NCI-H128 (cell line): Measurements from ENCODE around the gene SLMAP.

Experiments
- DNase-seq: peaks from one replicate; lab custom pipeline; 2025; ENCODE audit not compliant: unreplicated experiment; lab: John Stamatoyannopoulos, UW

SLMAP gene

GRCh38 chr3:57933602-57934001, 177.5 kb downstream of the SLMAP start:
- no peak for DNase-seq

GRCh38 chr3:57934373-57934772, 178.3 kb downstream of the SLMAP start:
- no peak for DNase-seq

GRCh38 chr3:57935539-57935938, 179.4 kb downstream of the SLMAP start:
- DNase-seq = no peak

GRCh38 chr3:57937092-57937491, 181.0 kb downstream of the SLMAP start:
- DNase-seq = no peak

- DNase-seq = no peak
Measured at GRCh38 chr3:57939775-57940174, 183.7 kb downstream of the SLMAP start.

GRCh38 chr3:57942388-57942787, 186.3 kb downstream of the SLMAP start:
- DNase-seq = no peak

GRCh38 chr3:57942872-57943283, 186.8 kb downstream of the SLMAP start:
- DNase-seq = no peak

GRCh38 chr3:57943525-57944495, 187.7 kb downstream of the SLMAP start:
- DNase-seq = no peak

GRCh38 chr3:57946970-57947381, 190.9 kb downstream of the SLMAP start:
- no peak for DNase-seq

GRCh38 chr3:57948080-57948671, 192.1 kb downstream of the SLMAP start:
- DNase-seq = no peak

- no peak for DNase-seq
Measured at GRCh38 chr3:57948781-57949242, 192.7 kb downstream of the SLMAP start.

GRCh38 chr3:57949344-57949743, 193.2 kb downstream of the SLMAP start:
- DNase-seq = no peak

- DNase-seq = no peak
Measured at GRCh38 chr3:57949785-57950615, 193.9 kb downstream of the SLMAP start.

GRCh38 chr3:57951066-57951882, 195.2 kb downstream of the SLMAP start:
- DNase-seq = no peak

- no peak for DNase-seq
Measured at GRCh38 chr3:57952208-57952631, 196.1 kb downstream of the SLMAP start.

- no peak for DNase-seq
Measured at GRCh38 chr3:57952651-57953050, 196.5 kb downstream of the SLMAP start.

- no peak for DNase-seq
Measured at GRCh38 chr3:57953576-57953975, 197.5 kb downstream of the SLMAP start.

GRCh38 chr3:57956119-57956832, 200.2 kb downstream of the SLMAP start:
- no peak for DNase-seq

- DNase-seq = no peak
Measured at GRCh38 chr3:57956833-57957174, 200.7 kb downstream of the SLMAP start.

GRCh38 chr3:57957824-57958223, 201.7 kb downstream of the SLMAP start:
- no peak for DNase-seq
